Dedifferentiated amniotic fluid mesenchymal stem cell (primary cell): Measurements from ENCODE around the gene FARP1.
"Not testable (repeated sequence)": the region's sequence is repeated elsewhere in the genome, so short reads cannot be mapped to it uniquely, and the experiment has no call there.

Experiments used
- DNase-seq: peaks from one replicate; pipeline ENCODE4 v3.0.0-alpha.2; 2016; ENCODE audit errors: extremely low spot score

FARP1 gene

GRCh38 chr13:98363326-98363725 lies 220.4 kb downstream of the FARP1 start:
- no peak for DNase-seq

- DNase-seq = no peak
Observed at GRCh38 chr13:98364179-98364578, 221.3 kb downstream of the FARP1 start.

- DNase-seq = no peak
Observed at GRCh38 chr13:98364647-98365046, 221.8 kb downstream of the FARP1 start.

GRCh38 chr13:98365302-98365701 lies 222.4 kb downstream of the FARP1 start:
- DNase-seq = no peak

- no peak for DNase-seq
Observed at GRCh38 chr13:98366010-98366409, 223.1 kb downstream of the FARP1 start.

GRCh38 chr13:98366443-98366842 lies 223.5 kb downstream of the FARP1 start:
- DNase-seq = no peak

GRCh38 chr13:98366959-98367358 lies 224.1 kb downstream of the FARP1 start:
- no peak for DNase-seq

- no peak for DNase-seq
Observed at GRCh38 chr13:98368019-98368418, 225.1 kb downstream of the FARP1 start.

GRCh38 chr13:98369520-98369919 lies 226.6 kb downstream of the FARP1 start:
- DNase-seq = not testable (repeated sequence)

- DNase-seq = no peak
Observed at GRCh38 chr13:98370261-98370660, 227.4 kb downstream of the FARP1 start.

- peak; percentile 89 for DNase-seq
Observed at GRCh38 chr13:98370806-98371515, 228.1 kb downstream of the FARP1 start.

- no peak for DNase-seq
Observed at GRCh38 chr13:98371516-98372023, 228.7 kb downstream of the FARP1 start.

- DNase-seq = no peak
Observed at GRCh38 chr13:98372876-98373275, 230.0 kb downstream of the FARP1 start.

GRCh38 chr13:98374750-98375149 lies 231.9 kb downstream of the FARP1 start:
- DNase-seq = no peak

GRCh38 chr13:98377635-98378378 lies 234.9 kb downstream of the FARP1 start:
- DNase-seq = no peak

GRCh38 chr13:98384739-98385138 lies 241.8 kb downstream of the FARP1 start:
- no peak for DNase-seq

- DNase-seq = no peak
Observed at GRCh38 chr13:98385606-98386005, 242.7 kb downstream of the FARP1 start.

- DNase-seq = no peak
Observed at GRCh38 chr13:98386637-98387036, 243.7 kb downstream of the FARP1 start.

- DNase-seq = no peak
Observed at GRCh38 chr13:98389319-98389718, 246.4 kb downstream of the FARP1 start.

GRCh38 chr13:98390086-98390715 lies 247.3 kb downstream of the FARP1 start:
- DNase-seq = no peak

GRCh38 chr13:98393873-98394272 lies 251.0 kb downstream of the FARP1 start:
- no peak for DNase-seq

GRCh38 chr13:98394820-98395510 lies 252.1 kb downstream of the FARP1 start:
- no peak for DNase-seq
